ENCODE data around the gene MAP4. TPM values are rescaled to one million over a fixed set of nuclear protein-coding genes. Genes with fewer than 3 reads are reported as not detected.
A peak's percentile ranks its signal among the peaks of the same experiment; 100 is the strongest.
"Not testable (repeated sequence)": the region's sequence is repeated elsewhere in the genome, so short reads cannot be mapped to it uniquely, and the experiment has no call there.

The MAP4 gene, protein sequence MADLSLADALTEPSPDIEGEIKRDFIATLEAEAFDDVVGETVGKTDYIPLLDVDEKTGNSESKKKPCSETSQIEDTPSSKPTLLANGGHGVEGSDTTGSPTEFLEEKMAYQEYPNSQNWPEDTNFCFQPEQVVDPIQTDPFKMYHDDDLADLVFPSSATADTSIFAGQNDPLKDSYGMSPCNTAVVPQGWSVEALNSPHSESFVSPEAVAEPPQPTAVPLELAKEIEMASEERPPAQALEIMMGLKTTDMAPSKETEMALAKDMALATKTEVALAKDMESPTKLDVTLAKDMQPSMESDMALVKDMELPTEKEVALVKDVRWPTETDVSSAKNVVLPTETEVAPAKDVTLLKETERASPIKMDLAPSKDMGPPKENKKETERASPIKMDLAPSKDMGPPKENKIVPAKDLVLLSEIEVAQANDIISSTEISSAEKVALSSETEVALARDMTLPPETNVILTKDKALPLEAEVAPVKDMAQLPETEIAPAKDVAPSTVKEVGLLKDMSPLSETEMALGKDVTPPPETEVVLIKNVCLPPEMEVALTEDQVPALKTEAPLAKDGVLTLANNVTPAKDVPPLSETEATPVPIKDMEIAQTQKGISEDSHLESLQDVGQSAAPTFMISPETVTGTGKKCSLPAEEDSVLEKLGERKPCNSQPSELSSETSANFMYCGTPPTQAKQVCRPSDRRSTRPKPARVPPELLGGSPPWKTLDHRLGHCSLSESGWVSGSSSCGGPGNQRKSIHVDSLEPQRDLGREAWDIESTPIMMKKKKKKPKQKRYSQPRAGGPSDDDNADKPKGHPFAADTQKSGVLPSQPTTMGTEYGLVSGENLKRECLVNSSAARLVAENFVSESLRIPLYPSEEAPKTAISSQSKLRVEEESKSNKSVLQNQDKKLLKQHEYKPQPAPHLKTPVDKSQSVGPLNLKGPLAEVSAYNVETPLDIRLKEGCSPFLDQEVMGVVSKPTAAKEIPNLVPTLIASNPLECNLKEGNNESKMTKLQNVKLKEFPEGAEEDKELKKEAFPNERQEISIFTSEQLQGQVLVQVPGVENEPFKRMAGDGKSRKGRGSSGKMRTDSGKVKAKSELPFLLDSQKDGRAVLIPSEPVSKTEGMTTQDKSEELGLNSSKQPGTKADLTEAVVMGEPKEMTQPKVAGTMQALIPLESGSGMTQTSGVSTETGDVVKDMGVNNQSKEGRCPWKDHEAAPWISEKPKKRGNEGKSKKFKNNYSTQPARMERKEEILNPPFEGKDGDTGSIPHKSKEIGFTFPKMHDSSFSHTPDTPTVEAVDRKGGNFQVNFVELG (N-terminal part only)
- 100 to 1,000 TPM; 108 to 186 (median 150) TPM for total RNA-seq

DNA sequence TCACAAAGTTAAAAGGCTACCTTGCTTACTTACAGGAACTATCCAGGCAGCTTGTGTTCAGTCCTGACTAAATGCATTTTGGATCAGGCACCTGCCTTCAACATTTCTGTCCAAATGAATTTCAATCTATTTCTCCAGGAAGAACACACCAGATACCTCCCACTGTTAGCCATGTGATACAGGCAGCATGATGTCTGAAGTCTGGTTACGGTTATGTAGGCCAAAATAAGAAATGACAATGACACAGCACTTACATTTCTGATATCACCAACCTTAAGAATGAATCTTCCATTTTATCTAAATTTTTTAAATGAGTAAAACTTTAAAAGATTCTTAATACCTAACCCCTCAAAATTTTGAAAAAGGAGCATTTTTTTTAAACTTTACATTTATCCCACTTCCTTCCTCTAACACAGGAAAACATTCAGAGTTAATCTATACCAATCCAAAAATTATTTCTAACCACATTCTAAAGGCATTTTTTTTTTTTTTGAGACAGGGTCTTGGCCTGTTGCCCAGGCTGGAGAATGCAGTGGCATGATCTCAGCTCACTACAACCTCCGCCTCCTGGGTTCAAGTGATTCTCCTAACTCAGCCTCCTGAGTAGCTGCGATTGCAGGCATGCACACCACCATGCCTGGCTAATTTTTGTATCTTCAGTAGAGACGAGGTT lies at the start of gene MAP4:
Gene MAP4 (minus strand): TSS at position 116 of the 673 bp plus-strand sequence. CDS start 17,556 bp downstream, outside the sequence.
- TF ChIP-seq, protein P1, sequence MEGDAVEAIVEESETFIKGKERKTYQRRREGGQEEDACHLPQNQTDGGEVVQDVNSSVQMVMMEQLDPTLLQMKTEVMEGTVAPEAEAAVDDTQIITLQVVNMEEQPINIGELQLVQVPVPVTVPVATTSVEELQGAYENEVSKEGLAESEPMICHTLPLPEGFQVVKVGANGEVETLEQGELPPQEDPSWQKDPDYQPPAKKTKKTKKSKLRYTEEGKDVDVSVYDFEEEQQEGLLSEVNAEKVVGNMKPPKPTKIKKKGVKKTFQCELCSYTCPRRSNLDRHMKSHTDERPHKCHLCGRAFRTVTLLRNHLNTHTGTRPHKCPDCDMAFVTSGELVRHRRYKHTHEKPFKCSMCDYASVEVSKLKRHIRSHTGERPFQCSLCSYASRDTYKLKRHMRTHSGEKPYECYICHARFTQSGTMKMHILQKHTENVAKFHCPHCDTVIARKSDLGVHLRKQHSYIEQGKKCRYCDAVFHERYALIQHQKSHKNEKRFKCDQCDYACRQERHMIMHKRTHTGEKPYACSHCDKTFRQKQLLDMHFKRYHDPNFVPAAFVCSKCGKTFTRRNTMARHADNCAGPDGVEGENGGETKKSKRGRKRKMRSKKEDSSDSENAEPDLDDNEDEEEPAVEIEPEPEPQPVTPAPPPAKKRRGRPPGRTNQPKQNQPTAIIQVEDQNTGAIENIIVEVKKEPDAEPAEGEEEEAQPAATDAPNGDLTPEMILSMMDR (IDR thresholded peaks at IDR 0.05): no peak
- ATAC-seq (ENCODE audit: low FRiP score) (no peak), DNase-seq (ENCODE audit: low spot score) (no peak)

- TF ChIP-seq, protein P1 (IDR thresholded peaks at IDR 0.05): no peak
- no peak for ATAC-seq (ENCODE audit: low FRiP score)
- DNase-seq (ENCODE audit: low spot score): no peak
These were observed 48.8 kb upstream of the MAP4 start for GRCh38 chr3:48065035-48065434.

DNA sequence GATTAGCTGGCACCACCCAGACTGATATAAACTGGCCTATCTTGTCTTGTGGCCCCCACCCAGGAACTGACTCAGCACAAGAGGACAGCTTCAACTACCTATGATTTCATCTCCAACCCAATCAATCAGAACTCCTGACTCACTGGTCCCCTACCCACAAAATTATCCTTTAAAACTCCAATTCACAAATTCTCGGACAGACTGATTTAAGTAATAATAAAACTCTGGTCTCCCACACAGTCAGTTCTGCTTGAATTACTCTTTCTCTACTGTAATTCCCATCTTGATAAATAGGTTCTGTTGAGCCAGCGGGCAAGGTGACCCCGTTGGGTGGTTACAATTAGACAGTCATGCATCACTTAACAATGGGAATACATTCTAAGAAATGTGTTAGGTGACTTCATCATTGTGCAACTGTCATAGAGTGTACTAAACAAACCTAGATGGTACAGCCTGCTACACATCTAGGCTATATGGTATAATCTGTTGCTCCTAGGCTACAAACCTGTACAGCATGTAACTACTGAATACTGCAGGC lies 48.1 kb upstream of the MAP4 start:
- ATAC-seq (ENCODE audit: low FRiP score) (no peak), DNase-seq (ENCODE audit: low spot score) (no peak)
- TF ChIP-seq, protein P1 (IDR thresholded peaks at IDR 0.05): no peak

- not testable (repeated sequence) for DNase-seq (ENCODE audit: low spot score); ATAC-seq (ENCODE audit: low FRiP score)
These were observed 45.4 kb upstream of the MAP4 start for GRCh38 chr3:48061586-48061985.

DNA sequence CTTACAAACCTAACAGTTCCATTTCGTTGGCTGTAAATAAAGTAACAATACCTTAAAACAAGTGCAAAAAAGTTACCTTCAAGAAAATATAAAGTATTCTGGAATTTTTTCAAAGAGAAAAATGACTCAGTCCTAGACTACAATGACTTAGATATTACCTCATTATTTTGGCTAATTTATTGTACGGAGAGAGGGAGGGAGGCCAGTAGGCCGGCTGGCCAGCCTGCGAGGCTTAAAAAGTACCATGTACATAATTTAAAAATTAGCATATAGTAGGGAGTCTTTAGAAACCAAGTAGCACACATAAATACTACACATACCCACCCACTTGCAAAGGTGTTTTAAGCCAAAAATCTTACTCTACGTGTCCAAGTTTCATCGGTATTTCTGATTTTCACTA lies 41.9 kb upstream of the MAP4 start:
- TF ChIP-seq, protein P1 (IDR thresholded peaks at IDR 0.05): no peak
- ATAC-seq (ENCODE audit: low FRiP score): peak; percentile 64
- DNase-seq (ENCODE audit: low spot score): no peak

GRCh38 chr3:48057521-48057920 lies 41.3 kb upstream of the MAP4 start:
- DNase-seq (ENCODE audit: low spot score): no peak
- TF ChIP-seq, protein P1 (IDR thresholded peaks at IDR 0.05): no peak
- no peak for ATAC-seq (ENCODE audit: low FRiP score)

All from omental fat pad (tissue), 4 donors.